AG09309 (cell line): ENCODE data around the gene ERC1.

Source experiments
- DNase-seq: peaks from one replicate; pipeline ENCODE4 v3.0.0-alpha.2; 2010; ENCODE audit warnings: low read depth
- H3K4me3 ChIP-seq: 2 replicates; pipeline ENCODE4 v1.5.1; 2011; ENCODE audit warnings: mild to moderate bottlenecking, low read depth, low read length, moderate library complexity; ENCODE audit not compliant: control insufficient read depth
- TF ChIP-seq, protein P1 (sequence below): IDR thresholded peaks from 2 replicates; pipeline ENCODE4 v1.5.1; 2011; ENCODE audit warnings: mild to moderate bottlenecking, low read depth, low read length, inconsistent platforms; ENCODE audit not compliant: insufficient read depth, control insufficient read depth; ENCODE audit errors: missing control alignments

The ERC1 gene

DNA sequence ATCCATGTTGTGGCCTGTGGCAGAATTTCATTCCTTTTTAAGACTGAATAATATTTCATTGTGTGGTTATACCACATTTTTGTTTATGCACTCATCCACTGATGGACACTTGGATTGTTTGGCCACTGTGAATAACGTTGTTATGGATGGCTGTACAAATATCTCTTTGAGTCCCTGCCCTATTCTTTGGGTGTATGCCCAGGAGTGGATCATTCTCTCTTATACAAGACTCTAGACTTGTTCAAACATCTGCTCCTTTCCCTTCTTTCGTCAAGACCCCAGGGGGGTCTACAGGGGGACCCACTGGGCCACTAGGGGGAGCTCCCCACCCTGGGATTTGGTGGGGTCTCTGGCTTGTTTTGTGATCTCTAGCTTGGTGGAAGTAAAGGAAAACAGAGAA lies 526.0 kb downstream of the ERC1 start:
- DNase-seq: peak; percentile 59
- H3K4me3 ChIP-seq: no peak overlapping the region
- TF ChIP-seq, protein P1, sequence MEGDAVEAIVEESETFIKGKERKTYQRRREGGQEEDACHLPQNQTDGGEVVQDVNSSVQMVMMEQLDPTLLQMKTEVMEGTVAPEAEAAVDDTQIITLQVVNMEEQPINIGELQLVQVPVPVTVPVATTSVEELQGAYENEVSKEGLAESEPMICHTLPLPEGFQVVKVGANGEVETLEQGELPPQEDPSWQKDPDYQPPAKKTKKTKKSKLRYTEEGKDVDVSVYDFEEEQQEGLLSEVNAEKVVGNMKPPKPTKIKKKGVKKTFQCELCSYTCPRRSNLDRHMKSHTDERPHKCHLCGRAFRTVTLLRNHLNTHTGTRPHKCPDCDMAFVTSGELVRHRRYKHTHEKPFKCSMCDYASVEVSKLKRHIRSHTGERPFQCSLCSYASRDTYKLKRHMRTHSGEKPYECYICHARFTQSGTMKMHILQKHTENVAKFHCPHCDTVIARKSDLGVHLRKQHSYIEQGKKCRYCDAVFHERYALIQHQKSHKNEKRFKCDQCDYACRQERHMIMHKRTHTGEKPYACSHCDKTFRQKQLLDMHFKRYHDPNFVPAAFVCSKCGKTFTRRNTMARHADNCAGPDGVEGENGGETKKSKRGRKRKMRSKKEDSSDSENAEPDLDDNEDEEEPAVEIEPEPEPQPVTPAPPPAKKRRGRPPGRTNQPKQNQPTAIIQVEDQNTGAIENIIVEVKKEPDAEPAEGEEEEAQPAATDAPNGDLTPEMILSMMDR: peak; percentile 29

DNA sequence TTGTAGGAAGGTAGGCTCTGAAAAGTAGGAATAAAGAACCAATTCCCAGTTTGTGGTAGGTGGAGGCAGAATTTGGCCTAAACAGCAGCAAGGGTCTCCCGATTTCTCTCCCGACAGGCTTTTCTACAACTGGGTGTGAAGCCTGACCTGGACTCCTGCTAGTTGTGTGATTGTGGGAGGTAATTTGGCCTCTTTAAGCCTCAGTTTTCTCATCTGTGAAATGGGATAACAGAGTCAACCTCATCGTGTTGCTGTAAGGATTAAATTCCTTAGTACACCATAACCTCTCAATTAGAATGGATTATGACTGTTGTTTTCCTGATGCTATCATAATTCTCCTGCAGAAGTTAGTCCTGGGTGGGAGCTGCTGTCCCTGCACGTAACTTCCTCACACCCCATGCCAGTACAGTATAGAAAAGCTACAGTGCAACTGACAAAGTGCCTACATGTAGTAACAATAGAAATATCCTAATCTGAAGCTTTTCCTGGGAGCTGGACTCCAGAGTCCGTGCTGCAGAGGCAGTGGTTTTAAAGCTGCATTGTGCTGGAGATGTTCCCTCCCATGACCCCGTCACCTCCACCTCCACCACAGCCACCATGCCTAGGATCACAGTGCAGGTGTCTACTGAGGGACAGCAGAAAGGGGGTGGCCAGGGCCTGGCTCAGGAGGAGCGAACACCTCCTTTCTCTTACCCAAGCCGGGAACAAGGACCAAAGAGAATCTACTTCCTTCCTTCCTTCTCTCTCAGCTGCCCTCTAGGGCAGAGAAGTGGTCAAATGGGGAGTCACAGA lies 526.9 kb downstream of the ERC1 start:
- TF ChIP-seq, protein P1: no peak
- DNase-seq: no peak
- H3K4me3 ChIP-seq: no peak overlapping the region

DNA sequence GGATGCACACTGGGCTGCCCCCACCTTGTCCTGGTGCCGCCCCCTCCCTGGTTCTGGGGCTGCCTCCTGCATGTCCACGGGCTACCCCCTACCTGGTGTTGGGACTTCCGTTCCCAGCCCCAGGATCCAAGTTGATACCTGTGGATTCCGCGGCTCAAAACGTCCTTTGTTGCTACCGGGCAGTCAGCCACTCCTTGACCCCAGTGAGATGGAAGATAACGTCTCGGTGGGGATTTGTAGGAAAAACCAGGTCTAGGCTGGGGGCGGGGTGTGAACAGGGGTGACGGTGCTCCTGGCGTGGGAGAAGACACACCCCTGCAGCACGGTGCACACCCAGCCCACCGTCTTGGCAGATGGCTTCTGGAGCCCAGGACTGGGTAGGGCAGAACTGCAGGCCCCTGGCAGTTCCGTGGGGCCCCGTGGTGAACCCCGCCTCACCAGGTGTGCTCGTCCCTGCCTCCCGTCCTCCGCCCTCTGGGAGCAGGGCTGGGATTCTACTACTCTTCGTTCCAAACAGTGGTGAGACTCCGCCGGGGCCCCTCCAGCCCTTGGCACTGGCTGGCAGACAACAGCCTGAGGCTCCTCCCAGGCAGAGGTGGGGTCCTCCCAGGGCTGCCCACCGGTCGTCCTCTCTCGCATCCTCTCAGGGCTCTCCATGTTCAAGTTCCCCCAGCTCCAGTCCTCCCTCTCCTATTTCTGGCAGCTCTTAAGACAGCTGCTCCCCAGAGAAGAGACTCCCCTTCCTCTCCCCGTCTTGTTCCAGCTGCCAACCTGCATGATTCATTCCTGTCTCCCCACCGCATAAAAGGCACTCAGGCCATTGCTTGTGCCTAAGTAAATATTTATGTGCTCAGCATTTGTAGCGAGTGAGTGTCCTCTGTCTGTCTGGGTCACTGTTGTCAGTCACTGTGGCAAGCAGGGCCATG lies 527.8 kb downstream of the ERC1 start:
- TF ChIP-seq, protein P1: no peak
- peak; percentile 27 for DNase-seq

DNA sequence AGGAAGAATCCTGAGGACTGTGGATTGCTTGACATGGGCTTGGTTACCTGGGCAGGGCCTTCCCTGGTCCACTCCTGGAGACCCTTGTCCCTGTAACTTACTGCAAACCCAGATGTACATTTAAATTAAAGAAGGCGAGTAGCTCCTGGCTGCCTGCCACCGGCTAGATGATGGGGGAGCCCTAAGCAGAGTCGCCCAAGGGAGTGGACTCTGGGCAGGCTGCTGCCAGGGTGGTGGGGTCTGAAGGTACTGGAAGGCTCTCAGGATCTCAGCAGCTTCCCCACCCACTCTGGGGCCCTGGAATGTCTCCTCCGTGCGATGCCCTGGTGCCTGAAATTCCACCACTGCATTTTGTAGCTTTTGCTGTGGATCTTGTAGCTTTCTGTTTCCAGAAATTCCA lies 528.6 kb downstream of the ERC1 start:
- no peak overlapping the region for H3K4me3 ChIP-seq
- TF ChIP-seq, protein P1: no peak
- no peak for DNase-seq

More for the DNA sequence above, 527.8 kb downstream of the ERC1 start:
- H3K4me3 ChIP-seq: no peak overlapping the region

DNA sequence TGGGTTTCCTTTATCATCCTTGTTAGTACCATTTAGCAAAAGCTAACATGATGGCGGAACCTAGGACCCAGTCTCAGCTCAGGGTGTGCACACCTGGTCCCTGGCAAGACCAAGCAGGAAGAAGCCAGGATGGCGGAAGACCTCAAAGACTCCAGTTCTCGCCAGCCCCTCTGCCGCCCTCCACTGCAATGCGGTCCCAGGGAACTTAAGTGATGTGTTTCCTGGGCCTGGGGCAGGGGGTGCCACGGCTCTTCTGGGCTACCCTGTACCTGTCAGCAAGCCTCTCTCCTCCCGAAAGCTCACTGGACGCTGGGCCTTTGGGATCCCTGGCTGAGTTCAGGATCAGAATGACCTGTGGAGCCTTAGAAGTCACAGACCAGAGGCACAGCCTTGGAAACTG lies 532.0 kb downstream of the ERC1 start:
- TF ChIP-seq, protein P1: no peak
- no peak for DNase-seq
- H3K4me3 ChIP-seq: no peak overlapping the region

DNA sequence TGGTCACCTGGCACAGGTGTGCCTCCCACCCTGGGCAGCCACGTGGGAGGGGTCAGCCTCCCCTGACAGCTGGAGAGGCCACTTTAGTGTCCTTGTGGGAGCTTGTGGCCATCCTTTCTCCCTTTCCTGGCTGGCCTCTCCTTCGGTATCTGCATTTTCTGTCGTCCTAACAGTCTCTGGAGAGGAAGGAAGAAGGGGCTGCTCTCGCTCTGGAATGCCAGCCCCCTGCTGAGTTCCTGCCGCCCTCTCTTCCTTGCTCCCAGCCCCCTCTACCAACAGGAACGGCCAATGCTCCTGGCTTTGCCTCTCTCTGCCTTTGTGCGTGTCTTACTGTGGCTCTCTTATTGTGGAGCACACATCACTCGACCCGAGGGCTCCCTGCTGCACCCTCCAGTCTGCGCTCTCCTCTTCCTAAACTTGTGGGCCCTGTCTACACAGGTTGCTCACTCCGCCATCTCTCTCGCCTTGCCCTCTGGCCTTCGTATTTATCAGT lies 532.6 kb downstream of the ERC1 start:
- TF ChIP-seq, protein P1: no peak
- H3K4me3 ChIP-seq: no peak overlapping the region
- DNase-seq: no peak
